Measurements from ENCODE around the gene CAPN1.
"Not testable (repeated sequence)": the region's sequence is repeated elsewhere in the genome, so short reads cannot be mapped to it uniquely, and the experiment has no call there.

- TF ChIP-seq, protein P1, sequence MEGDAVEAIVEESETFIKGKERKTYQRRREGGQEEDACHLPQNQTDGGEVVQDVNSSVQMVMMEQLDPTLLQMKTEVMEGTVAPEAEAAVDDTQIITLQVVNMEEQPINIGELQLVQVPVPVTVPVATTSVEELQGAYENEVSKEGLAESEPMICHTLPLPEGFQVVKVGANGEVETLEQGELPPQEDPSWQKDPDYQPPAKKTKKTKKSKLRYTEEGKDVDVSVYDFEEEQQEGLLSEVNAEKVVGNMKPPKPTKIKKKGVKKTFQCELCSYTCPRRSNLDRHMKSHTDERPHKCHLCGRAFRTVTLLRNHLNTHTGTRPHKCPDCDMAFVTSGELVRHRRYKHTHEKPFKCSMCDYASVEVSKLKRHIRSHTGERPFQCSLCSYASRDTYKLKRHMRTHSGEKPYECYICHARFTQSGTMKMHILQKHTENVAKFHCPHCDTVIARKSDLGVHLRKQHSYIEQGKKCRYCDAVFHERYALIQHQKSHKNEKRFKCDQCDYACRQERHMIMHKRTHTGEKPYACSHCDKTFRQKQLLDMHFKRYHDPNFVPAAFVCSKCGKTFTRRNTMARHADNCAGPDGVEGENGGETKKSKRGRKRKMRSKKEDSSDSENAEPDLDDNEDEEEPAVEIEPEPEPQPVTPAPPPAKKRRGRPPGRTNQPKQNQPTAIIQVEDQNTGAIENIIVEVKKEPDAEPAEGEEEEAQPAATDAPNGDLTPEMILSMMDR (conservative IDR thresholded peaks at IDR 0.05), result not testable (repeated sequence)
- TF ChIP-seq ZFX (IDR thresholded peaks at IDR 0.05), result not testable (repeated sequence)
Measured at GRCh38 chr11:65245046-65245445, 63.3 kb downstream of the CAPN1 start.
